GM12878 (cell line): ENCODE data around the gene UBTF. TPM values are rescaled to one million over a fixed set of nuclear protein-coding genes. Genes with fewer than 3 reads are reported as not detected.

Experiments
- ATAC-seq: fragments of 200-7000 bp; cut with Tn5 transposase; 3 replicates; pipeline ENCODE4 v1.9.1; 2020; ENCODE audit warnings: mild to moderate bottlenecking, moderate library complexity
- BruUV-seq: library from RNA; stranded (reverse); fragments of 400-500 nt; replicated peaks from 2 replicates; lab custom pipeline; 2021; lab: Mats Ljungman, UMichigan
- CTCF ChIA-PET: fragments of 300-600 bp; sonication (Branson Sonifier 250); formaldehyde crosslinking; extraction: SDS; loops from one replicate; lab custom pipeline; 2021; ENCODE audit warnings: inconsistent platforms; lab: Yijun Ruan, JAX
- POLR2A ChIA-PET: fragments of 350-600 bp; formaldehyde crosslinking; extraction: SDS; loops from one replicate; lab custom pipeline; 2021; ENCODE audit warnings: inconsistent platforms; lab: Charles Lee
- RAD21 ChIA-PET: fragments of 300-600 bp; sonication (Branson Sonifier 250); formaldehyde crosslinking; loops from one replicate; lab custom pipeline; 2023; ENCODE audit warnings: antibody characterized with exemption; ENCODE audit not compliant: unreplicated experiment; lab: Charles Lee
- SMC1A ChIA-PET: fragments of 300-600 bp; sonication (Branson Sonifier 250); formaldehyde crosslinking; loops from one replicate; lab custom pipeline; 2023; ENCODE audit not compliant: unreplicated experiment, uncharacterized antibody; lab: Charles Lee
- DNase-seq: peaks from one replicate; pipeline ENCODE4 v3.0.0-alpha.2; 2011; ENCODE audit warnings: low read depth, low spot score
- FAIRE-seq: peaks from 3 replicates; lab custom pipeline; 2011; peaks lifted over from hg19 to GRCh38; lab: Jason Lieb, UNC
- H2AFZ ChIP-seq: 2 replicates; pipeline ENCODE4 v1.6.0; 2011; ENCODE audit warnings: low read depth, low read length, control low read depth; ENCODE audit not compliant: control insufficient read depth
- H3K27ac ChIP-seq: 2 replicates; pipeline ENCODE4 v1.5.1; 2011; ENCODE audit warnings: control low read depth; ENCODE audit not compliant: control insufficient read depth, insufficient read depth
- H3K27me3 ChIP-seq, 2 experiments: replicated peaks in 1 of 2; 2 replicates each; pipeline versions ENCODE4 v1.6.0 to v1.6.1; 2011; ENCODE audit warnings: low read length in 1 of 2; ENCODE audit not compliant: control insufficient read depth in 2 of 2, insufficient read depth in 2 of 2
- H3K36me3 ChIP-seq, 2 experiments: 2 replicates each; pipeline ENCODE4 v1.5.1; 2011; ENCODE audit warnings: low read length in 1 of 2; ENCODE audit not compliant: control insufficient read depth in 2 of 2, insufficient read depth in 2 of 2
- H3K4me1 ChIP-seq: 2 replicates; pipeline ENCODE4 v1.6.1; 2011; ENCODE audit warnings: mild to moderate bottlenecking, low read length, moderate library complexity, mixed read lengths; ENCODE audit not compliant: control insufficient read depth, insufficient read depth
- H3K4me2 ChIP-seq: 2 replicates; pipeline ENCODE4 v1.6.0; 2011; ENCODE audit warnings: control low read depth; ENCODE audit not compliant: control insufficient read depth, insufficient read depth
- H3K4me3 ChIP-seq: fragments of 200-600 bp; sonication (generic); 2 replicates; pipeline ENCODE4 v1.5.1; 2016
- H3K79me2 ChIP-seq: 2 replicates; pipeline ENCODE4 v1.6.0; 2011; ENCODE audit warnings: low read length; ENCODE audit not compliant: control insufficient read depth, insufficient read depth
- H3K9ac ChIP-seq: 2 replicates; pipeline ENCODE4 v1.8.0; 2011; ENCODE audit warnings: low read length, control low read depth, mixed read lengths; ENCODE audit not compliant: control insufficient read depth, insufficient read depth
- H3K9me3 ChIP-seq: replicated peaks from 3 replicates; pipeline ENCODE4 v1.5.1; 2011; ENCODE audit warnings: mild to moderate bottlenecking, low read length; ENCODE audit not compliant: control insufficient read depth, insufficient read depth
- H4K20me1 ChIP-seq: 2 replicates; pipeline ENCODE4 v1.6.0; 2011; ENCODE audit not compliant: control insufficient read depth, insufficient read depth
- BCL11A ChIP-seq: IDR thresholded peaks from 2 replicates; pipeline ENCODE4 v1.6.1; 2011; ENCODE audit warnings: low read depth, low read length
- BRCA1 ChIP-seq: IDR thresholded peaks from 2 replicates; pipeline ENCODE4 v1.6.1; 2011; ENCODE audit warnings: low read depth, low read length, improper control_type of control experiment
- CBFB ChIP-seq: IDR thresholded peaks from 2 replicates; pipeline ENCODE4 v1.6.1; 2016; ENCODE audit warnings: antibody characterized with exemption, low read depth
- ESRRA ChIP-seq: IDR thresholded peaks from 2 replicates; pipeline ENCODE4 v1.6.1; 2012; ENCODE audit warnings: mild to moderate bottlenecking, low read length, improper control_type of control experiment
- IRF4 ChIP-seq: IDR thresholded peaks from 2 replicates; pipeline ENCODE4 v1.6.1; 2011; ENCODE audit warnings: low read depth, low read length
- JUNB ChIP-seq: IDR thresholded peaks from 2 replicates; pipeline ENCODE4 v1.6.1; 2016; ENCODE audit warnings: antibody characterized with exemption, mild to moderate bottlenecking
- PAX5 ChIP-seq: IDR thresholded peaks from 2 replicates; pipeline ENCODE4 v1.6.1; 2011; ENCODE audit warnings: low read depth, low read length, borderline replicate concordance
- POLR2AphosphoS2 ChIP-seq: IDR thresholded peaks from 2 replicates; pipeline ENCODE4 v1.6.1; 2011; ENCODE audit warnings: low read depth, mild to moderate bottlenecking, low read length, improper control_type of control experiment, moderate library complexity
- SMAD5 ChIP-seq: IDR thresholded peaks from 2 replicates; pipeline ENCODE4 v1.6.1; 2016; ENCODE audit warnings: antibody characterized with exemption, low read depth
- SUZ12 ChIP-seq: fragments of 200-600 bp; sonication (generic); IDR thresholded peaks from one replicate; pipeline ENCODE4 v1.6.1; 2018; ENCODE audit warnings: antibody characterized with exemption, mild to moderate bottlenecking; ENCODE audit not compliant: unreplicated experiment
- ZNF217 ChIP-seq: fragments of 450-650 bp; IDR thresholded peaks from 2 replicates; pipeline ENCODE4 v1.6.1; 2017; ENCODE audit warnings: antibody characterized with exemption, mild to moderate bottlenecking
- WGBS: methylation state at CpG from one replicate; pipeline ENCODE4 v1.1.6; 2016; ENCODE audit warnings: low lambda C conversion rate; ENCODE audit not compliant: insufficient replicate concordance, insufficient coverage; ENCODE audit errors: missing lambda C conversion rate; 5-methylcytosine and 5-hydroxymethylcytosine counted together
- in situ Hi-C: fragments of 300-500 bp; cut with MboI; formaldehyde crosslinking; loops from 9 replicates; pipeline ENCODE4 v1.14.3; 2018; ENCODE audit warnings: mixed read lengths
- intact Hi-C: fragments of 100-400 bp; cut with micrococcal nuclease; formaldehyde crosslinking; loops from one replicate; pipeline ENCODE4 v1.14.2; 2022; ENCODE audit not compliant: unreplicated experiment
- polyA plus RNA-seq, 11 experiments: library from polyadenylated mRNA; depleted of rRNA in 4 of 11; unstranded in 6 of 11; stranded (reverse) in 5 of 11; fragments of >200 nt; fragmentation: Nextera tagmentation in 4 of 11; fragmentation: Illumina TruSeq in 1 of 11; extraction: Ambion mirVana in 4 of 11; extraction: Trizol in 1 of 11; gene quantifications; 1 replicate in 1 of 11; 2 replicates in 10 of 11; pipeline versions ENCODE4 v1.2.1 to v1.2.3, GENCODE V29; 2011 to 2016; ENCODE audit warnings: inconsistent platforms in 2 of 11, missing spikeins in 2 of 11, low read depth in 1 of 11
- total RNA-seq, 4 experiments: library from RNA; depleted of rRNA in 3 of 4; stranded (reverse); fragments of >200 nt in 3 of 4; fragmentation: Illumina TruSeq in 1 of 4; extraction: Trizol in 1 of 4; gene quantifications; 2 replicates each; pipeline versions ENCODE4 v1.2.1 to v1.2.3, GENCODE V29; 2013 to 2021
- TF ChIP-seq, protein P1 (sequence below): IDR thresholded peaks from 2 replicates; pipeline ENCODE4 v1.6.1; 2012; ENCODE audit warnings: low read depth, low read length, improper control_type of control experiment
- TF ChIP-seq, protein P2 (sequence below): fragments of 150-350 bp; IDR thresholded peaks from 2 replicates; pipeline ENCODE4 v1.6.1; 2016; ENCODE audit warnings: low read depth, low read length
- TF ChIP-seq, protein P3 (sequence below), 3 experiments: IDR thresholded peaks in 2 of 3; conservative IDR thresholded peaks in 1 of 3; 2 replicates each; pipeline ENCODE4 v1.5.1; 2011; ENCODE audit warnings: low read depth in 3 of 3, low read length in 3 of 3, mild to moderate bottlenecking in 3 of 3, control low read depth in 2 of 3, moderate library complexity in 2 of 3, inconsistent platforms in 1 of 3, mixed read lengths in 1 of 3; ENCODE audit not compliant: control insufficient read depth in 2 of 3, insufficient read depth in 1 of 3; ENCODE audit errors: extremely low read depth in 1 of 3
- TF ChIP-seq, protein P4 (sequence below): fragments of 450-650 bp; IDR thresholded peaks from 2 replicates; pipeline ENCODE4 v1.6.1; 2017; ENCODE audit warnings: mild to moderate bottlenecking, low read depth, inconsistent platforms; ENCODE audit not compliant: poor library complexity, severe bottlenecking

UBTF gene
- total and polyA plus RNA-seq, 10 of the 15 experiments (the other 5 are each of a cell fraction or from before 2014, with no cell fraction given) = 2.2 to 124 (median 79.6) TPM

DNA sequence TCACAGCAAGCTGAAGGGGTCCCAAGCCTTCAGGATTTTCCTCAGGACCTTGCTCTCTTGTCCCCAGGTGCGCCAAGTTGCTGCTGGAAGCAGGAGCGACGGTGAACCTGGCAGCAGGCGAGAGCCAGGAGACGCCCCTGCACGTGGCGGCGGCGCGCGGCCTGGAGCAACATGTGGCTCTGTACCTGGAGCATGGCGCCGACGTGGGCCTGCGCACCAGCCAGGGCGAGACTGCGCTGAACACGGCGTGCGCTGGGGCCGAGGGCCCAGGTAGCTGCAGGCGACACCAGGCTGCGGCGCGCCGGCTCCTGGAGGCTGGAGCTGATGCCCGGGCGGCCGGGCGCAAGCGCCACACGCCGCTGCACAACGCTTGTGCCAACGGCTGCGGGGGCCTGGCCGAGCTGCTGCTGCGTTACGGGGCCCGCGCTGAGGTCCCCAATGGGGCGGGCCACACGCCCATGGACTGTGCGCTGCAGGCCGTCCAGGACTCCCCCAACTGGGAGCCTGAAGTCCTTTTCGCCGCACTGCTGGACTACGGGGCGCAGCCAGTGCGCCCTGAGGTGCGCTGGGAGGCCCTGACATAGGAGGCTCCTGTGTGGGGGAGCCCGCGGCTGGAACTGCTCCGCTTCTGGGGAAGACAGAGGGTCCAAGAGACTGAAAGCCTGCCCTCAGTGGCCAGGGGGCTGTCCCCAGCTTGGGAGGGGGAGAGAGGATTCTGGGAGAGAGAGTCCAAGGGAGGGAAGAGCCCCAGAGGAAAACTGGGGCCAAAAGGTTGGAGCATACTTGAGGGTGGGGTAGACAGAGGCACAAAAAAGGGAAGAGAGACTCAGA lies 42.6 kb downstream of the UBTF start (continued):
- no peak for TF ChIP-seq ESRRA
- no peak for TF ChIP-seq POLR2AphosphoS2
- TF ChIP-seq SUZ12 = no peak
- TF ChIP-seq ZNF217 = no peak
- TF ChIP-seq JUNB = no peak
- TF ChIP-seq, protein P1, sequence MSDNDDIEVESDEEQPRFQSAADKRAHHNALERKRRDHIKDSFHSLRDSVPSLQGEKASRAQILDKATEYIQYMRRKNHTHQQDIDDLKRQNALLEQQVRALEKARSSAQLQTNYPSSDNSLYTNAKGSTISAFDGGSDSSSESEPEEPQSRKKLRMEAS = no peak

DNA sequence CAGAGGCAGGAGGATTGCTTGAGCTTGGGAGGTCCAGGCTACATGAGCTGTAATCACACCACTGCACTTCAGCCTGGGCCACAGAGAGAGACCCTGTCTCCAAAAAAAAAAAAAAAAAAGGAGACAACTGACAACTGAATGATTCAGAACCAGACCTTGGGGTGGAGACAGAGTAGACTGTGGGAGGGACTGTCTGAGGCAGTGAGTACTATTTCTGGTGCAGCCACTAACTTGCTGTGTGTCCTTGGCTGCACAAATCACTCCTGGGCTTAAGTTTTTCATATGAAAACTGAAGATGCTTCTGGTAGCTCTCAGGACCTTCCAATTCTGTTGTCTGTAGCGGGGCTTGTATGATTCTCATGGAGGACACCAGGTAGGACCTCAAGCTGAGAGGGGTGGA lies 43.2 kb downstream of the UBTF start:
- Histone ChIP-seq H3K4me1 (no peaks in the 10 kb centered on the region; the same call in 1 of the 2 replicates), H3K27ac (no peak overlapping the region), H3K9ac (no peak overlapping the region), H3K9me3 (no peaks in the 10 kb centered on the region), H3K27me3 (no peaks in the 10 kb centered on the region), H3K4me3 (no peak overlapping the region), H3K4me2 (no peak overlapping the region), H2AFZ (no peak overlapping the region), H3K79me2 (no peaks in the 10 kb centered on the region), H3K36me3 (peaks cover 4 to 7% of the 10 kb centered on the region in 2 experiments), H4K20me1 (no peaks in the 10 kb centered on the region)
- POLR2A ChIA-PET = no interaction called here
- SMC1A ChIA-PET = no interaction called here
- WGBS = 100% methylated on average over 1 of the region's 1 CpG
- ATAC-seq (no peak; the same call in 2 of the 3 replicates), FAIRE-seq (no peak), DNase-seq (no peak)
- intact Hi-C loops = no loop called here
- CTCF ChIA-PET = interaction anchor here (0.9 to 1.3 kb wide), 2 partner anchors 26 to 33 kb away, joined by 3 read pairs; no protein-coding TSS in a partner anchor
- RAD21 ChIA-PET = no interaction called here
- no TSS peak for BruUV-seq
- in situ Hi-C loops = no loop called here
- TF ChIP-seq, protein P2, sequence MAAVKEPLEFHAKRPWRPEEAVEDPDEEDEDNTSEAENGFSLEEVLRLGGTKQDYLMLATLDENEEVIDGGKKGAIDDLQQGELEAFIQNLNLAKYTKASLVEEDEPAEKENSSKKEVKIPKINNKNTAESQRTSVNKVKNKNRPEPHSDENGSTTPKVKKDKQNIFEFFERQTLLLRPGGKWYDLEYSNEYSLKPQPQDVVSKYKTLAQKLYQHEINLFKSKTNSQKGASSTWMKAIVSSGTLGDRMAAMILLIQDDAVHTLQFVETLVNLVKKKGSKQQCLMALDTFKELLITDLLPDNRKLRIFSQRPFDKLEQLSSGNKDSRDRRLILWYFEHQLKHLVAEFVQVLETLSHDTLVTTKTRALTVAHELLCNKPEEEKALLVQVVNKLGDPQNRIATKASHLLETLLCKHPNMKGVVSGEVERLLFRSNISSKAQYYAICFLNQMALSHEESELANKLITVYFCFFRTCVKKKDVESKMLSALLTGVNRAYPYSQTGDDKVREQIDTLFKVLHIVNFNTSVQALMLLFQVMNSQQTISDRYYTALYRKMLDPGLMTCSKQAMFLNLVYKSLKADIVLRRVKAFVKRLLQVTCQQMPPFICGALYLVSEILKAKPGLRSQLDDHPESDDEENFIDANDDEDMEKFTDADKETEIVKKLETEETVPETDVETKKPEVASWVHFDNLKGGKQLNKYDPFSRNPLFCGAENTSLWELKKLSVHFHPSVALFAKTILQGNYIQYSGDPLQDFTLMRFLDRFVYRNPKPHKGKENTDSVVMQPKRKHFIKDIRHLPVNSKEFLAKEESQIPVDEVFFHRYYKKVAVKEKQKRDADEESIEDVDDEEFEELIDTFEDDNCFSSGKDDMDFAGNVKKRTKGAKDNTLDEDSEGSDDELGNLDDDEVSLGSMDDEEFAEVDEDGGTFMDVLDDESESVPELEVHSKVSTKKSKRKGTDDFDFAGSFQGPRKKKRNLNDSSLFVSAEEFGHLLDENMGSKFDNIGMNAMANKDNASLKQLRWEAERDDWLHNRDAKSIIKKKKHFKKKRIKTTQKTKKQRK = no peak
- no peak for TF ChIP-seq SMAD5
- TF ChIP-seq IRF4 = no peak
- no peak for TF ChIP-seq BCL11A
- TF ChIP-seq BRCA1 = no peak
- no peak for TF ChIP-seq PAX5
- TF ChIP-seq, protein P3, sequence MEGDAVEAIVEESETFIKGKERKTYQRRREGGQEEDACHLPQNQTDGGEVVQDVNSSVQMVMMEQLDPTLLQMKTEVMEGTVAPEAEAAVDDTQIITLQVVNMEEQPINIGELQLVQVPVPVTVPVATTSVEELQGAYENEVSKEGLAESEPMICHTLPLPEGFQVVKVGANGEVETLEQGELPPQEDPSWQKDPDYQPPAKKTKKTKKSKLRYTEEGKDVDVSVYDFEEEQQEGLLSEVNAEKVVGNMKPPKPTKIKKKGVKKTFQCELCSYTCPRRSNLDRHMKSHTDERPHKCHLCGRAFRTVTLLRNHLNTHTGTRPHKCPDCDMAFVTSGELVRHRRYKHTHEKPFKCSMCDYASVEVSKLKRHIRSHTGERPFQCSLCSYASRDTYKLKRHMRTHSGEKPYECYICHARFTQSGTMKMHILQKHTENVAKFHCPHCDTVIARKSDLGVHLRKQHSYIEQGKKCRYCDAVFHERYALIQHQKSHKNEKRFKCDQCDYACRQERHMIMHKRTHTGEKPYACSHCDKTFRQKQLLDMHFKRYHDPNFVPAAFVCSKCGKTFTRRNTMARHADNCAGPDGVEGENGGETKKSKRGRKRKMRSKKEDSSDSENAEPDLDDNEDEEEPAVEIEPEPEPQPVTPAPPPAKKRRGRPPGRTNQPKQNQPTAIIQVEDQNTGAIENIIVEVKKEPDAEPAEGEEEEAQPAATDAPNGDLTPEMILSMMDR (IDR thresholded peaks at IDR 0.05 in 2 of 3, conservative IDR thresholded peaks at IDR 0.05 in 1 of 3; ENCODE audit: control insufficient read depth in 2 of 3, extremely low read depth in 1 of 3, insufficient read depth in 1 of 3, low read depth in 3 of 3, low read length in 3 of 3) = no peak
- TF ChIP-seq CBFB = no peak
- TF ChIP-seq, protein P4, sequence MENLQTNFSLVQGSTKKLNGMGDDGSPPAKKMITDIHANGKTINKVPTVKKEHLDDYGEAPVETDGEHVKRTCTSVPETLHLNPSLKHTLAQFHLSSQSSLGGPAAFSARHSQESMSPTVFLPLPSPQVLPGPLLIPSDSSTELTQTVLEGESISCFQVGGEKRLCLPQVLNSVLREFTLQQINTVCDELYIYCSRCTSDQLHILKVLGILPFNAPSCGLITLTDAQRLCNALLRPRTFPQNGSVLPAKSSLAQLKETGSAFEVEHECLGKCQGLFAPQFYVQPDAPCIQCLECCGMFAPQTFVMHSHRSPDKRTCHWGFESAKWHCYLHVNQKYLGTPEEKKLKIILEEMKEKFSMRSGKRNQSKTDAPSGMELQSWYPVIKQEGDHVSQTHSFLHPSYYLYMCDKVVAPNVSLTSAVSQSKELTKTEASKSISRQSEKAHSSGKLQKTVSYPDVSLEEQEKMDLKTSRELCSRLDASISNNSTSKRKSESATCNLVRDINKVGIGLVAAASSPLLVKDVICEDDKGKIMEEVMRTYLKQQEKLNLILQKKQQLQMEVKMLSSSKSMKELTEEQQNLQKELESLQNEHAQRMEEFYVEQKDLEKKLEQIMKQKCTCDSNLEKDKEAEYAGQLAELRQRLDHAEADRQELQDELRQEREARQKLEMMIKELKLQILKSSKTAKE = no peak
